ENCODE measurements around the gene TEKT2. TPM values are rescaled to one million over a fixed set of nuclear protein-coding genes. Genes with fewer than 3 reads are reported as not detected.

The TEKT2 gene
- polyA plus RNA-seq, 1 donor = 1.7 TPM

DNA sequence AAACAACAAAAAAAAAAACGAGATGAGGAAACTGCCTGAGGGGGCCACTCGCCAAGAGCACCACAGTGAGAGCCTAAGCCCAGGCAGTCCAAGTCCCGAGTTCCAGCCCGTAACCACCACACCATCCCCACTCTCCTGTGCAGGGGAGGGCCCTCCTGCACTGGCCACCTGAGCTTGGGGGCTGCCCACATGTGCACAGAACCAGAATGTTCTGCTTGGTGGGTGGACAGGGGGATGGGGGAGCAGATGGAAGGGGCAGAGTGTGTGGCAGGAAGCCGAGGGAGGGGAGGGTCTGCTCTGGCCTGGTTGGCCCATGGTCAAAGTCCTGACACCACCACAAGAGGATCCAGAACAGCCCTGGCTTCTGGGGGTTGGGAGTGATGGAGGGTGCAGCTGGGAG lies 22.4 kb downstream of the TEKT2 start:
- no peak overlapping the region for H3K4me3 ChIP-seq (ENCODE audit: low read length)
- no peak overlapping the region for H3K27ac ChIP-seq (ENCODE audit: low read length)
- no peaks in the 10 kb centered on the region for H3K4me1 ChIP-seq (ENCODE audit: control insufficient read depth, insufficient read depth, low read length)
- no peaks in the 10 kb centered on the region for H3K36me3 ChIP-seq (ENCODE audit: control insufficient read depth, insufficient read depth, low read length)
- H3K27me3 ChIP-seq (ENCODE audit: control insufficient read depth, insufficient read depth, low read length) = no peaks in the 10 kb centered on the region
- WGBS (ENCODE audit: insufficient coverage, low lambda C conversion rate) = no CpG with 5 or more reads among the region's 5 CpGs
- no peaks in the 10 kb centered on the region for H3K9me3 ChIP-seq (ENCODE audit: control insufficient read depth, low read depth, low read length)
- DNase-seq = no peak

DNA sequence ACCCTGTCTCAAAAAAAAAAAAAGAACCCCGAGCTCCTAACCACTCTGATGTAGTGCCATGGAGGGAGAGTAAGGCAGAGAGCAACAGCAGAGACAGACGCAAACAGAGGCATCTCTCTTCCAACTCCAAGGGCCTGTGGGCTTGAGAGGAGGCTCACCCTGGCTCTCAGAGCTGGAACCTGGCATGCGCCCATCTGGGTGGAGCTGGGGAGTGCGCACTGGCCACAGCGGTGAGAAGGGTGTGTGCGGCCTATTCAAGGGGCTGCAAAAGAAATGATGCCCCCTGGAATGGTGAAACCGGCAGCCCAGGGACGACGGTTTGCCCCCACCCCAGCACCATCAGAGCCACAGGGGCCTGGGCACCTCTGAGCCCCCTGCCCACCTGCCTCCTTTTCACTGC lies 23.5 kb downstream of the TEKT2 start:
- H3K27me3 ChIP-seq (ENCODE audit: control insufficient read depth, insufficient read depth, low read length) = no peaks in the 10 kb centered on the region
- DNase-seq = no peak
- WGBS (ENCODE audit: insufficient coverage, low lambda C conversion rate) = no CpG with 5 or more reads among the region's 9 CpGs
- no peak overlapping the region for H3K4me3 ChIP-seq (ENCODE audit: low read length)
- H3K36me3 ChIP-seq (ENCODE audit: control insufficient read depth, insufficient read depth, low read length) = no peaks in the 10 kb centered on the region
- H3K9me3 ChIP-seq (ENCODE audit: control insufficient read depth, low read depth, low read length) = no peaks in the 10 kb centered on the region
- H3K27ac ChIP-seq (ENCODE audit: low read length) = no peak overlapping the region
- H3K4me1 ChIP-seq (ENCODE audit: control insufficient read depth, insufficient read depth, low read length) = no peaks in the 10 kb centered on the region

DNA sequence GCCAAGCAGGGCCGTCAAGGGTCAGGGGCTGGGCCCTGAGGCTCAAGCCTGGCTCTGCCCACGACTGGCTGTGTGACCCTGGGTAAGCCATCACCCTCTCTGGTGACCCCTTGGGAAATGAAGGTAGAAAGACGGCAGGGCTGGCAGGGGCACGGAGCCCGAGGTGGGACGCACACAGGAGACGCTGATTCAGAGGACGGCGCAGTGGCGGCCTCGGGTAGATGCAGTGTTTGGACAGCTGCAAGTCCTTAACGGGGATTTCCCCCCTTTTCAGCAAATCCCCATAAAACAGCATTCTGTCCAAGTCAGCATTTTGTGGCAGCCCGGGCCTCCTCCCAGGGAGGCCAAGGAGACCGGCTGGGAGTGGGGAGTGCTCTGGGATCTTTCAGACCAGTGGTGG lies 24.4 kb downstream of the TEKT2 start:
- Histone ChIP-seq H3K4me1 (ENCODE audit: control insufficient read depth, insufficient read depth, low read length) (no peaks in the 10 kb centered on the region), H3K36me3 (ENCODE audit: control insufficient read depth, insufficient read depth, low read length) (no peaks in the 10 kb centered on the region), H3K4me3 (ENCODE audit: low read length) (no peak overlapping the region), H3K27ac (ENCODE audit: low read length) (no peak overlapping the region), H3K9me3 (ENCODE audit: control insufficient read depth, low read depth, low read length) (no peaks in the 10 kb centered on the region), H3K27me3 (ENCODE audit: control insufficient read depth, insufficient read depth, low read length) (no peaks in the 10 kb centered on the region)
- no CpG with 5 or more reads among the region's 14 CpGs for WGBS (ENCODE audit: insufficient coverage, low lambda C conversion rate)
- no peak for DNase-seq

DNA sequence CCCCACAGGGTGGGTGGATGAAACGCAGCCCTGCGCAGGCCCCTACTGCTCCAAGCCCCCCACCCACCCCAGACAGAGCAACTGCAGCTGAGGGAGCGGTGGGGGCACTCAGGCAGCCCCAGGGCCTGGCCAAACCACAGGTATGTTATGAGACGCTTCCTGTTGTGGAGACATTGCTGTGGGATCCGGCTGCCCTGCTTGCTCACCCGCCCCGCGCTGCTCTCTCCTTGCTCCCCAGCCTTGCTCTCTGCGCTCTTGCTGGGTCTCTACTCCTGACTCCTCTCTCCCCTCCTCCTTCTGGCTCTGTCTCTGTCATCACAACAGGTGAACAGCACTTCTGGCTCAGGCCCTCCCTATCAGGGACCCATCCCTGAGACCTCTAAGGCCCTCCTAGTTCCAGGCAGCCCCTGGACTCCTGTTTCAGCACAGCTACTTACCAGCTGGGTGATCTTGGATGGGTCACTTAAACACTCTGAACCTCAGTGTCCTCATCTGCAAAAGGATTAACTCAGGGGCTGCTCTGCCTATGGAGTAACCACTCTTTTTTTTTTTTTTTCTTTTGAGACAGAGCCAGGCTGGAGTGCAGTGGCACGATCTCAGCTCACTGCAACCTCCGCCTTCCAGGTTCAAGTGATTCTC lies 25.3 kb downstream of the TEKT2 start:
- H3K27ac ChIP-seq (ENCODE audit: low read length) = no peak overlapping the region
- no peak for DNase-seq
- WGBS (ENCODE audit: insufficient coverage, low lambda C conversion rate) = no CpG with 5 or more reads among the region's 11 CpGs
- H3K9me3 ChIP-seq (ENCODE audit: control insufficient read depth, low read depth, low read length) = no peaks in the 10 kb centered on the region
- no peak overlapping the region for H3K4me3 ChIP-seq (ENCODE audit: low read length)
- H3K27me3 ChIP-seq (ENCODE audit: control insufficient read depth, insufficient read depth, low read length) = no peaks in the 10 kb centered on the region
- no peaks in the 10 kb centered on the region for H3K4me1 ChIP-seq (ENCODE audit: control insufficient read depth, insufficient read depth, low read length)
- H3K36me3 ChIP-seq (ENCODE audit: control insufficient read depth, insufficient read depth, low read length) = no peaks in the 10 kb centered on the region

DNA sequence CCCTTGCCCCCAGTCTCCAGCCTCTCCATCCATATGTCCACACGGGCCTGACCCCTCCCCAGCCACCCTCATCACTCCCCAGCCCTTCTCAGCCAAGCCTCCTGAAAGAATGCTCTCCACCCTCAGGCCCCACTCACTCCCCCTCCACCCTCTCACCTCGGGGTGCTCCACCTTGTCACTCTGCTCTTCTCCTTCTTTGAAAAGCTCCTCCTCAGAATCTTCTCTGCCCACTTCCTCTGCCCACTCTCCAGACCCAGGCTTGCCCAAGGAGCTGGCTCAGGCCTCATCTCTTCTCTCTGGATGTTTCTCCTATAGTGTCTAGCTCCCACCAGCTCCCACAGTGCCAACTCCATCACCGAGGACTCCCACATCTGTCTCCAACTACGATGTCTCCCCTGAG lies 27.3 kb downstream of the TEKT2 start:
- no peak overlapping the region for H3K4me3 ChIP-seq (ENCODE audit: low read length)
- no peak overlapping the region for H3K27ac ChIP-seq (ENCODE audit: low read length)
- H3K4me1 ChIP-seq (ENCODE audit: control insufficient read depth, insufficient read depth, low read length) = no peaks in the 10 kb centered on the region
- H3K27me3 ChIP-seq (ENCODE audit: control insufficient read depth, insufficient read depth, low read length) = no peaks in the 10 kb centered on the region
- WGBS (ENCODE audit: insufficient coverage, low lambda C conversion rate) = no CpG with 5 or more reads among the region's 4 CpGs
- H3K36me3 ChIP-seq (ENCODE audit: control insufficient read depth, insufficient read depth, low read length) = no peaks in the 10 kb centered on the region
- no peak for DNase-seq
- H3K9me3 ChIP-seq (ENCODE audit: control insufficient read depth, low read depth, low read length) = no peaks in the 10 kb centered on the region

DNA sequence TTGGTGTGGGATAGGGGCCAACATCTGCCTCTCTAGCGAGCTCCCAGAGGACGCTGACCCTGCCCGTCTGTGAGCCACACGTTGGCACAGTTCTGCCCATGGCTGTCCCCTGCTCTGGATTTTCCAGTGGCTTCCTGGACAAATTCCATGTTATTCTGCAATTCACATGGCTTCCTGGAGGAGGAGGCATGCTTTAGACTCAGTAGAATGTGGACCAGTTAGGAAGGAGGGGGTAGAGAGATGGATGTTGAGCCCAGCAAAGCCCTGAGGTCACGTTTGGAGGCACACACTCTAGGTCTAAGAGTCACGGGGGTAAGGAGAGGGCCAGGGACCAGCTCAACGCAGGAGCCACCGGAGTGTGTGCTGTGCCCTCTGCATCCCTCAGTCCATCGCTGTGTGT lies 28.9 kb downstream of the TEKT2 start:
- Histone ChIP-seq H3K4me3 (ENCODE audit: low read length) (no peak overlapping the region), H3K9me3 (ENCODE audit: control insufficient read depth, low read depth, low read length) (no peaks in the 10 kb centered on the region), H3K27me3 (ENCODE audit: control insufficient read depth, insufficient read depth, low read length) (no peaks in the 10 kb centered on the region), H3K4me1 (ENCODE audit: control insufficient read depth, insufficient read depth, low read length) (no peaks in the 10 kb centered on the region), H3K27ac (ENCODE audit: low read length) (no peak overlapping the region), H3K36me3 (ENCODE audit: control insufficient read depth, insufficient read depth, low read length) (no peaks in the 10 kb centered on the region)
- WGBS (ENCODE audit: insufficient coverage, low lambda C conversion rate) = 100% methylated on average over 1 of the region's 9 CpGs
- DNase-seq = no peak

DNA sequence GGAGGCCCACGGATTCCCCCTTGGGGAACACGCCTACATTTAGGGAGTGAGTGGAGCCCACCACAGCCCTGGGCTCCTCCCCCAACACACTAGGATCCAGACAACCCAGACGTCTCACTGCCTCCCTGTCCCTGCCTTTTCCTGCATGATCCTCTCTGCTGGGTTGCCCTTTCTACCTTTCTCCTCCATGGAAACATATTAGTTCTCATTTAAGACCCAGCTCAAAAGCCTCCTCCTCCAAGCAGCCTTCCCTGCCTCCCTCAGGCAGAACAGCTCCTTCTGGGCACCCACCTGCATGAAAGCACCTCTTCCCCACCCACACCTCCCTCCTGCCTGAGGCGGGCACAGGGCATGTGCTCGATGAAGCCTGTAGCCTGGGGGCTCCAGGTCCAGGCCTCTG lies 30.5 kb downstream of the TEKT2 start:
- no peaks in the 10 kb centered on the region for H3K27me3 ChIP-seq (ENCODE audit: control insufficient read depth, insufficient read depth, low read length)
- no peaks in the 10 kb centered on the region for H3K9me3 ChIP-seq (ENCODE audit: control insufficient read depth, low read depth, low read length)
- no peak overlapping the region for H3K27ac ChIP-seq (ENCODE audit: low read length)
- H3K4me3 ChIP-seq (ENCODE audit: low read length) = no peak overlapping the region
- H3K36me3 ChIP-seq (ENCODE audit: control insufficient read depth, insufficient read depth, low read length) = no peaks in the 10 kb centered on the region
- no CpG with 5 or more reads among the region's 5 CpGs for WGBS (ENCODE audit: insufficient coverage, low lambda C conversion rate)
- DNase-seq = no peak
- H3K4me1 ChIP-seq (ENCODE audit: control insufficient read depth, insufficient read depth, low read length) = no peaks in the 10 kb centered on the region

DNA sequence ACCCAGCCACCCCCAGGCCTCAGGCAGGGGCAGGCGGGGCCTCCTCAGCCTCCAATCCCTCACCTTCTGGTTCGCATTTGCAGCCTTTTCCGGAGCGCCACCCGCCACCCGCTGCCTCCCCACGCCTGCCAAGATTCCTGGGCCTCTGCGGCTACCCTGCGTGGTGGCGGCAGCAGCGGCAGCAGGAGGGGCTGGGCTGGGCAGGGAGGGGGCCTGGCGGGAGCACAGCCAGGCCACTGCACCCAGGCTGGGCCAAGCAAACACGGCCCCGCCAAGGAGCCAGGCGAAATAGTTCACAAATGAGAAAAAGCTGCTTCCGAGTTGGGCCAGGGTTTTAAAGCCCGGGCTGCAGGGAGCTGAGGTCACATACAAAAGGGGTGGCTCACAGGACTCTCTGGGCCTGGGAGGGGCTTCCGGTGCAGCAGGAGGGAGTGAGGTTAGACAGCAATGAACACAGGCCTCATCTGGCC lies 31.3 kb downstream of the TEKT2 start:
- no CpG with 5 or more reads among the region's 18 CpGs for WGBS (ENCODE audit: insufficient coverage, low lambda C conversion rate)
- no peaks in the 10 kb centered on the region for H3K36me3 ChIP-seq (ENCODE audit: control insufficient read depth, insufficient read depth, low read length)
- no peaks in the 10 kb centered on the region for H3K4me1 ChIP-seq (ENCODE audit: control insufficient read depth, insufficient read depth, low read length)
- no peaks in the 10 kb centered on the region for H3K27me3 ChIP-seq (ENCODE audit: control insufficient read depth, insufficient read depth, low read length)
- no peaks in the 10 kb centered on the region for H3K9me3 ChIP-seq (ENCODE audit: control insufficient read depth, low read depth, low read length)
- H3K27ac ChIP-seq (ENCODE audit: low read length) = no peak overlapping the region
- H3K4me3 ChIP-seq (ENCODE audit: low read length) = no peak overlapping the region
- no peak for DNase-seq

DNA sequence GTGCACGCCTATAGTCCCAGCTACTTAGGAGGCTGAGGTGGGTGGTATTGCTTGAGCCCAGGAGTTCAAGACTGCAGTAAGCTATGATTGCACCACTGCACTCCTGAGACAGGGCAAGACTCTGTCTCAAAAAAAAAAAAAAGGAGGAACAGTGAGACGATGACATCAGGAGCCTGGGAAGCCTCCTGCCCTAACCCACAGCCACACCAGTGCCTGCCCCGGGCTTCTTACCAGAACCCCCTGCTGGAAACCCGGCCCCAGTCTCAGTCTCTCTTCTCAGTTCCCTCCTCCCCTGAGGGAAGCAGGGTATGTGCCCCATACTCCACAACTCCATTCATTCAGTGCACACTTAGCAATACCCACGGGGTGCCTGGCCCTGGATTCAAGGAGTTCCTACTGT lies 32.0 kb downstream of the TEKT2 start:
- H3K9me3 ChIP-seq (ENCODE audit: control insufficient read depth, low read depth, low read length) = no peaks in the 10 kb centered on the region
- H3K27ac ChIP-seq (ENCODE audit: low read length) = no peak overlapping the region
- no peak for DNase-seq
- no peaks in the 10 kb centered on the region for H3K4me1 ChIP-seq (ENCODE audit: control insufficient read depth, insufficient read depth, low read length)
- no peaks in the 10 kb centered on the region for H3K27me3 ChIP-seq (ENCODE audit: control insufficient read depth, insufficient read depth, low read length)
- no peaks in the 10 kb centered on the region for H3K36me3 ChIP-seq (ENCODE audit: control insufficient read depth, insufficient read depth, low read length)
- WGBS (ENCODE audit: insufficient coverage, low lambda C conversion rate) = no CpG with 5 or more reads among the region's 5 CpGs
- H3K4me3 ChIP-seq (ENCODE audit: low read length) = no peak overlapping the region

DNA sequence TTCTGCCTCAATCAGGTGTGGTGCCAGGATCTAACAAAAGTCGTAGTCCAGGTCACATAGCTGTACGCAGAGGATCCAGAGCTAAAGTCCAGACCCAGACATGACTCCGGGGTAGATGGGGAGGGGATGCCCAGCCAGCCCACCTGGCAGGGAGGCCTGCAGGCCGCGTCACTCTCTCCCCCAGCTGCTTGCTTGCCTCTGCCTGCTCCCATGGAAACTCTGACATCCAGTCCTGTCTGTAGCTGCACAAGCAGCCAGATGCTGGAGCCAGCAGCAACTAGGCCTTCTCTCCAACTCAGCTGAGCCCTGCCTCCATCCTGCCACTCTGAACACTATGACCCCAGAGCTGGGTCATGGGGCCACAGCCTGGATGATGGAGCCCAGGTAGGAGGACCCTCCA lies 33.0 kb downstream of the TEKT2 start:
- Histone ChIP-seq H3K9me3 (ENCODE audit: control insufficient read depth, low read depth, low read length) (no peaks in the 10 kb centered on the region), H3K27me3 (ENCODE audit: control insufficient read depth, insufficient read depth, low read length) (no peaks in the 10 kb centered on the region), H3K27ac (ENCODE audit: low read length) (no peak overlapping the region), H3K36me3 (ENCODE audit: control insufficient read depth, insufficient read depth, low read length) (no peaks in the 10 kb centered on the region), H3K4me3 (ENCODE audit: low read length) (no peak overlapping the region), H3K4me1 (ENCODE audit: control insufficient read depth, insufficient read depth, low read length) (no peaks in the 10 kb centered on the region)
- DNase-seq = no peak
- no CpG with 5 or more reads among the region's 5 CpGs for WGBS (ENCODE audit: insufficient coverage, low lambda C conversion rate)

DNA sequence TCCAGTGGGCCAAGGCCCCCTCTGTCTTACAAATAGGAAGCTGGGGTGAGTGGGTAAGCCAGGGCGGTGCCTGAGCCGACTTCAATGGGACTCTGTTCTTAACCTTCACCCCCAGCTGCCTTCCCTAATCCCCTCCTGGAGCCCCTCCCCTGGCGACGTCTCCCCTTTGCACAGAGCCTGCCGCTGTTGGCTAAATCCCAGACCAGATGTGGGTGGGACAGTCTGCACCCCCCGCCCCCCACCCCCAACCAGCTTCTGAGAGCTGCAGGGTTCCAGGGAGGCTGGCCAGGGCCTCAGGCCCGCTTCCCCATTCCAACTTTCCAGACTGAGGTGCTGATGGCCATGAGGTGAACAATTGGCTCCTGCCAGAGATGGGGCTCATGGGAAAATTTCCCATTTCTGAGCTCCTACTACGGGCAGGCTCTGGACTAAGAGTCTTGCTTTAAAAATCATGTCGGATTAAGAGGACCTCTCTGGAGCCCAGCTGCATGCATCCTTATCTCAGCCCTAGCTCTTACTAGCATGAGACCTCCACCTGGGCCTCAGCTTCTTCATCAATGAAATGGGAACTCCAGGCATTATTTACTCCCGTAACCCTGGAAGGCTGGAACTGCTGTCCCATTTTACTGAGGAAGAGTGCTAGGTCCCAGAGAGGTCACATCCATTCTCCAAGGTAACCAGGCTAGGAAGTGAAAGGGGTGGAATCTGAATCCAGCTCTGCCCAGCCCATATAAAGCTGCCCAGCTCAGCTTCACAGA lies 34.7 kb downstream of the TEKT2 start:
- no peaks in the 10 kb centered on the region for H3K9me3 ChIP-seq (ENCODE audit: control insufficient read depth, low read depth, low read length)
- no peak overlapping the region for H3K27ac ChIP-seq (ENCODE audit: low read length)
- H3K27me3 ChIP-seq (ENCODE audit: control insufficient read depth, insufficient read depth, low read length) = peaks cover 15% of the 10 kb centered on the region
- H3K4me1 ChIP-seq (ENCODE audit: control insufficient read depth, insufficient read depth, low read length) = no peaks in the 10 kb centered on the region
- no peak for DNase-seq
- no CpG with 5 or more reads among the region's 10 CpGs for WGBS (ENCODE audit: insufficient coverage, low lambda C conversion rate)
- H3K36me3 ChIP-seq (ENCODE audit: control insufficient read depth, insufficient read depth, low read length) = no peaks in the 10 kb centered on the region
- H3K4me3 ChIP-seq (ENCODE audit: low read length) = no peak overlapping the region

All from large intestine (tissue), 3 donors.